HEK293 (cell line): ENCODE data around the gene CBX3.

Source experiments
- CTCF ChIA-PET: fragments of 350-600 bp; formaldehyde crosslinking; extraction: SDS; loops from one replicate; lab custom pipeline; 2021; ENCODE audit warnings: antibody characterized with exemption; lab: Yijun Ruan, JAX
- POLR2A ChIA-PET: fragments of 300-600 bp; formaldehyde crosslinking; extraction: SDS; loops from one replicate; lab custom pipeline; 2020; ENCODE audit warnings: antibody characterized with exemption, inconsistent platforms; lab: Yijun Ruan, JAX
- H3K27ac ChIP-seq: fragments of 200-500 bp; sonication (Bioruptor generic); 2 replicates; pipeline ENCODE4 v1.5.1; 2014; ENCODE audit warnings: low read depth, low read length, control low read depth, inconsistent platforms; ENCODE audit errors: extremely low read depth
- H3K36me3 ChIP-seq, 2 experiments: fragments of 200-500 bp in 1 of 2; sonication (Bioruptor generic) in 1 of 2; 1 replicate in 1 of 2; 2 replicates in 1 of 2; pipeline ENCODE4 v1.5.1; 2014 to 2017; ENCODE audit warnings: inconsistent platforms in 2 of 2, low read length in 2 of 2; ENCODE audit not compliant: control insufficient read depth in 2 of 2, insufficient read depth in 1 of 2
- H3K4me1 ChIP-seq: fragments of 200-500 bp; sonication (Bioruptor generic); 2 replicates; pipeline ENCODE4 v1.5.1; 2014; ENCODE audit warnings: mild to moderate bottlenecking, low read length, inconsistent platforms; ENCODE audit not compliant: control insufficient read depth, insufficient read depth
- H3K4me3 ChIP-seq: 2 replicates; pipeline ENCODE4 v1.5.1; 2011; ENCODE audit warnings: low read depth, mild to moderate bottlenecking, control low read depth, low read length, moderate library complexity
- H3K9me3 ChIP-seq: fragments of 200-500 bp; sonication (Bioruptor generic); 2 replicates; pipeline ENCODE4 v1.5.1; 2014; ENCODE audit warnings: low read depth, low read length, inconsistent platforms; ENCODE audit not compliant: control insufficient read depth, insufficient read depth
- CTCF ChIP-seq: fragments of 450-650 bp; formaldehyde crosslinking; IDR thresholded peaks from 2 replicates; pipeline ENCODE4 v1.5.1; 2016; ENCODE audit warnings: missing biosample characterization, missing genetic modification characterization
- HIC1 ChIP-seq: fragments of 450-650 bp; formaldehyde crosslinking; IDR thresholded peaks from 2 replicates; pipeline ENCODE4 v1.5.1; 2016; ENCODE audit warnings: missing biosample characterization, missing genetic modification characterization
- KLF17 ChIP-seq: fragments of 450-650 bp; formaldehyde crosslinking; IDR thresholded peaks from 2 replicates; pipeline ENCODE4 v1.5.1; 2016; ENCODE audit warnings: missing biosample characterization, missing genetic modification characterization
- KLF7 ChIP-seq: fragments of 450-650 bp; formaldehyde crosslinking; IDR thresholded peaks from 2 replicates; pipeline ENCODE4 v1.5.1; 2016; ENCODE audit warnings: missing biosample characterization, missing genetic modification characterization, borderline replicate concordance
- MEIS1 ChIP-seq: sonication (generic); formaldehyde crosslinking; IDR thresholded peaks from 2 replicates; pipeline ENCODE4 v1.8.1; 2022; ENCODE audit warnings: missing genetic modification reagents, mild to moderate bottlenecking, borderline replicate concordance
- PATZ1 ChIP-seq: fragments of 450-650 bp; formaldehyde crosslinking; IDR thresholded peaks from 2 replicates; pipeline ENCODE4 v1.5.1; 2016; ENCODE audit warnings: missing biosample characterization, missing genetic modification characterization
- REPIN1 ChIP-seq: fragments of 450-650 bp; formaldehyde crosslinking; IDR thresholded peaks from 2 replicates; pipeline ENCODE4 v1.5.1; 2017; ENCODE audit warnings: missing biosample characterization, missing genetic modification characterization, low read depth
- SETDB1 ChIP-seq: IDR thresholded peaks from one replicate; pipeline ENCODE4 v1.6.1; 2017; ENCODE audit warnings: mild to moderate bottlenecking, low read length, moderate library complexity, mixed read lengths; ENCODE audit not compliant: insufficient read length
- SP3 ChIP-seq: fragments of 450-650 bp; formaldehyde crosslinking; IDR thresholded peaks from 2 replicates; pipeline ENCODE4 v1.5.1; 2016; ENCODE audit warnings: missing biosample characterization, missing genetic modification characterization
- ZFP41 ChIP-seq: fragments of 450-650 bp; formaldehyde crosslinking; IDR thresholded peaks from 2 replicates; pipeline ENCODE4 v1.5.1; 2016; ENCODE audit warnings: missing biosample characterization, missing genetic modification characterization, borderline replicate concordance
- ZNF223 ChIP-seq: fragments of 450-650 bp; formaldehyde crosslinking; IDR thresholded peaks from 2 replicates; pipeline ENCODE4 v1.5.1; 2016; ENCODE audit warnings: missing biosample characterization, missing genetic modification characterization
- ZNF302 ChIP-seq: fragments of 450-650 bp; formaldehyde crosslinking; IDR thresholded peaks from 2 replicates; pipeline ENCODE4 v1.5.1; 2016; ENCODE audit warnings: missing biosample characterization, missing genetic modification characterization, low read depth
- ZNF473 ChIP-seq: fragments of 450-650 bp; formaldehyde crosslinking; IDR thresholded peaks from 2 replicates; pipeline ENCODE4 v1.5.1; 2017; ENCODE audit warnings: missing biosample characterization, missing genetic modification characterization
- ZNF610 ChIP-seq: fragments of 450-650 bp; formaldehyde crosslinking; IDR thresholded peaks from 2 replicates; pipeline ENCODE4 v1.5.1; 2016; ENCODE audit warnings: missing biosample characterization, missing genetic modification characterization, borderline replicate concordance
- ZNF623 ChIP-seq: fragments of 450-650 bp; formaldehyde crosslinking; IDR thresholded peaks from 2 replicates; pipeline ENCODE4 v1.5.1; 2016; ENCODE audit warnings: missing biosample characterization, missing genetic modification characterization
- ZNF660 ChIP-seq: fragments of 450-650 bp; IDR thresholded peaks from 2 replicates; pipeline ENCODE4 v1.5.1; 2018; ENCODE audit warnings: missing biosample characterization, mild to moderate bottlenecking, missing genetic modification characterization
- ZSCAN16 ChIP-seq: fragments of 450-650 bp; formaldehyde crosslinking; IDR thresholded peaks from 2 replicates; pipeline ENCODE4 v1.5.1; 2016; ENCODE audit warnings: missing biosample characterization, missing genetic modification characterization
- ZSCAN18 ChIP-seq: fragments of 450-650 bp; formaldehyde crosslinking; IDR thresholded peaks from 2 replicates; pipeline ENCODE4 v1.5.1; 2016; ENCODE audit warnings: missing biosample characterization, missing genetic modification characterization
- ZSCAN30 ChIP-seq: fragments of 450-650 bp; IDR thresholded peaks from 2 replicates; pipeline ENCODE4 v1.5.1; 2018; ENCODE audit warnings: missing biosample characterization, mild to moderate bottlenecking, missing genetic modification characterization, moderate library complexity
- TF ChIP-seq, protein P1 (sequence below): fragments of 450-650 bp; formaldehyde crosslinking; IDR thresholded peaks from 2 replicates; pipeline ENCODE4 v1.5.1; 2016; ENCODE audit warnings: missing biosample characterization, missing genetic modification characterization, borderline replicate concordance

Gene CBX3

GRCh38 chr7:26198133-26198780, 3.3 kb upstream of the CBX3 start:
- CTCF ChIA-PET, result interaction anchor here (0.6 to 3.9 kb wide), 15 partner anchors 9 to 963 kb away, joined by 3 to 48 read pairs (median 4); partner anchors contain the start of gene NFE2L3
- peak overlapping the region; percentile 37; the same call in 1 of the 2 replicates for H3K27ac ChIP-seq
- peaks cover 42 to 70% of the 10 kb centered on the region in 2 experiments for H3K36me3 ChIP-seq
- no peak for TF ChIP-seq ZNF223 (tag by site-specific recombination)
- no peak for TF ChIP-seq ZSCAN30 (tag by site-specific recombination)
- TF ChIP-seq PATZ1 (tag by site-specific recombination), result no peak
- TF ChIP-seq ZNF610 (tag by site-specific recombination), result no peak
- TF ChIP-seq ZFP41 (tag by site-specific recombination), result no peak
- TF ChIP-seq ZNF473 (tag by site-specific recombination), result no peak
- TF ChIP-seq ZSCAN16 (tag by site-specific recombination), result no peak
- TF ChIP-seq CTCF, result peak; percentile 29; the same call in 1 of the 2 replicates
- no peak for TF ChIP-seq REPIN1
- TF ChIP-seq ZNF623 (tag by site-specific recombination), result no peak
- TF ChIP-seq, protein P1, sequence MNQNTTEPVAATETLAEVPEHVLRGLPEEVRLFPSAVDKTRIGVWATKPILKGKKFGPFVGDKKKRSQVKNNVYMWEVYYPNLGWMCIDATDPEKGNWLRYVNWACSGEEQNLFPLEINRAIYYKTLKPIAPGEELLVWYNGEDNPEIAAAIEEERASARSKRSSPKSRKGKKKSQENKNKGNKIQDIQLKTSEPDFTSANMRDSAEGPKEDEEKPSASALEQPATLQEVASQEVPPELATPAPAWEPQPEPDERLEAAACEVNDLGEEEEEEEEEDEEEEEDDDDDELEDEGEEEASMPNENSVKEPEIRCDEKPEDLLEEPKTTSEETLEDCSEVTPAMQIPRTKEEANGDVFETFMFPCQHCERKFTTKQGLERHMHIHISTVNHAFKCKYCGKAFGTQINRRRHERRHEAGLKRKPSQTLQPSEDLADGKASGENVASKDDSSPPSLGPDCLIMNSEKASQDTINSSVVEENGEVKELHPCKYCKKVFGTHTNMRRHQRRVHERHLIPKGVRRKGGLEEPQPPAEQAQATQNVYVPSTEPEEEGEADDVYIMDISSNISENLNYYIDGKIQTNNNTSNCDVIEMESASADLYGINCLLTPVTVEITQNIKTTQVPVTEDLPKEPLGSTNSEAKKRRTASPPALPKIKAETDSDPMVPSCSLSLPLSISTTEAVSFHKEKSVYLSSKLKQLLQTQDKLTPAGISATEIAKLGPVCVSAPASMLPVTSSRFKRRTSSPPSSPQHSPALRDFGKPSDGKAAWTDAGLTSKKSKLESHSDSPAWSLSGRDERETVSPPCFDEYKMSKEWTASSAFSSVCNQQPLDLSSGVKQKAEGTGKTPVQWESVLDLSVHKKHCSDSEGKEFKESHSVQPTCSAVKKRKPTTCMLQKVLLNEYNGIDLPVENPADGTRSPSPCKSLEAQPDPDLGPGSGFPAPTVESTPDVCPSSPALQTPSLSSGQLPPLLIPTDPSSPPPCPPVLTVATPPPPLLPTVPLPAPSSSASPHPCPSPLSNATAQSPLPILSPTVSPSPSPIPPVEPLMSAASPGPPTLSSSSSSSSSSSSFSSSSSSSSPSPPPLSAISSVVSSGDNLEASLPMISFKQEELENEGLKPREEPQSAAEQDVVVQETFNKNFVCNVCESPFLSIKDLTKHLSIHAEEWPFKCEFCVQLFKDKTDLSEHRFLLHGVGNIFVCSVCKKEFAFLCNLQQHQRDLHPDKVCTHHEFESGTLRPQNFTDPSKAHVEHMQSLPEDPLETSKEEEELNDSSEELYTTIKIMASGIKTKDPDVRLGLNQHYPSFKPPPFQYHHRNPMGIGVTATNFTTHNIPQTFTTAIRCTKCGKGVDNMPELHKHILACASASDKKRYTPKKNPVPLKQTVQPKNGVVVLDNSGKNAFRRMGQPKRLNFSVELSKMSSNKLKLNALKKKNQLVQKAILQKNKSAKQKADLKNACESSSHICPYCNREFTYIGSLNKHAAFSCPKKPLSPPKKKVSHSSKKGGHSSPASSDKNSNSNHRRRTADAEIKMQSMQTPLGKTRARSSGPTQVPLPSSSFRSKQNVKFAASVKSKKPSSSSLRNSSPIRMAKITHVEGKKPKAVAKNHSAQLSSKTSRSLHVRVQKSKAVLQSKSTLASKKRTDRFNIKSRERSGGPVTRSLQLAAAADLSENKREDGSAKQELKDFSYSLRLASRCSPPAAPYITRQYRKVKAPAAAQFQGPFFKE (tag by site-specific recombination), result no peak
- no peak for TF ChIP-seq KLF7 (tag by site-specific recombination)
- no peak for TF ChIP-seq ZSCAN18 (tag by site-specific recombination)
- TF ChIP-seq MEIS1 (CRISPR knock-in tag), result no peak
- no peak for TF ChIP-seq HIC1 (tag by site-specific recombination)
- no peak for TF ChIP-seq SP3
- TF ChIP-seq ZNF660, result 0 out of 2 replicates have a peak, but pooled peaks have one; percentile 7
- TF ChIP-seq ZNF302, result no peak
- no peak for TF ChIP-seq KLF17
- TF ChIP-seq SETDB1, result no peak

More at GRCh38 chr7:26198133-26198780, 3.3 kb upstream of the CBX3 start:
- H3K4me1 ChIP-seq, result peaks cover 8% of the 10 kb centered on the region; the same call in 1 of the 2 replicates
- POLR2A ChIA-PET, result interaction anchor here (0.5 to 6.0 kb wide), 5 partner anchors 10 to 336 kb away, joined by 3 to 56 read pairs (median 5); partner anchors contain the start of gene NFE2L3
- no peaks in the 10 kb centered on the region for H3K9me3 ChIP-seq
- H3K4me3 ChIP-seq, result peak overlapping the region; percentile 100
